Embryonic facial prominence (tissue), 1 donor: Measurements from ENCODE around the gene GRAMD1B.
"Not testable (repeated sequence)": the region's sequence is repeated elsewhere in the genome, so short reads cannot be mapped to it uniquely, and the experiment has no call there.

ENCODE experiments used
- DNase-seq: peaks from one replicate; pipeline ENCODE4 v3.0.0-alpha.2; 2016; ENCODE audit errors: extremely low spot score

Gene GRAMD1B

DNA sequence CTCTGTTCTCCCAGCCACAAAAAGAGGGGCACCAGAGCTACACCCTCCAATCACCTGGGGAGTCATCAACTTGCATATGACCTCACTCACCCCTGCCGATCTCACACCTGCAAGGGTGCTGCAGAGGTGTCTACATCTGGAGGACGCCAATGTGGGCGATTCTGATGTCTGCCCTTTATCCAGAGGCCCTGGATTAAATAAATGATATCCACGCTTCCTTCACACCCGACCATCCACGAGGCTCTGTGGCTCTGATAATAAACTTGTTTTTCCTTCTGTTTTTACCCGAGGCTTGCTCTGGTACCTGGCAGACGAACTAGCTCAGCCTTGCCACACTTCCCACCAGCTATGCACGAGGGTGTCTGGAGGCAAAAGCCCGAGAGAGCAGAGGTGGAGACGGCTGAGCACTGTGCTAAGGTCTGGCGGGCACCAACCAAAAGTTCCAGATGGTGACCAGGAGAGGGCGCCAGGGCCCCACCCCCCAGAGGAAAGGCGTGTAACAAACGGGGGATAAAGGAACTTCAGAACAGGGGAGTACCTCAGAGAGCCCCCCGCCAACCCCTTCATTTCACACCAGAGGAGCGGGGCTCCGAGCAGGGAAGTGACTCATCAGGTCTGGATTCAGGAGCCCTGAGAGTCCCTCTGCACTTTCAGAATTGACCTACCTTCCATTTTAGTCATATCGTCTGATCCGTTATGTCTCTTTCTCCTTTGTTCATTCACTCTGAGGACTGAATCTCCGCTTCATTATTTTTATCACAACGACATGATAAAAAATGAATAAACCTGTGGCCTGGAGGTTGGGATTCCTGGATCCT lies 210.8 kb downstream of the GRAMD1B start:
- no peak for DNase-seq

DNA sequence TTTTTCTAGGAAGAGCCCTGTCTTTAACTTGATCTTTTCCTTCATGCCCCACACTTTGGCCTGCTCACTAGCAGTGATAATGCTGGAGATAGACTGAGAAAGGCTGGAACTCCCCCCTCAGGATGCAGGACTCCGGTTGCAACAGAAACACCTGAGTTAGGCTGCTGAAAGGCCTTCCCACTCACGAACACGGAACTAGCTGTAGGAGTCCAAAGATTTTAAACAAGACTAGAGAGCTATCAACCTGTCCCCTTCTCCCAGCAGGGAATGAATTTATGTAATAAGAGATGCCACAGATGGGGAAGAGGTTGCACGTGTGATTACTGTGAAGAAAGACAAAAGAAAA lies 211.4 kb downstream of the GRAMD1B start:
- DNase-seq: no peak

DNA sequence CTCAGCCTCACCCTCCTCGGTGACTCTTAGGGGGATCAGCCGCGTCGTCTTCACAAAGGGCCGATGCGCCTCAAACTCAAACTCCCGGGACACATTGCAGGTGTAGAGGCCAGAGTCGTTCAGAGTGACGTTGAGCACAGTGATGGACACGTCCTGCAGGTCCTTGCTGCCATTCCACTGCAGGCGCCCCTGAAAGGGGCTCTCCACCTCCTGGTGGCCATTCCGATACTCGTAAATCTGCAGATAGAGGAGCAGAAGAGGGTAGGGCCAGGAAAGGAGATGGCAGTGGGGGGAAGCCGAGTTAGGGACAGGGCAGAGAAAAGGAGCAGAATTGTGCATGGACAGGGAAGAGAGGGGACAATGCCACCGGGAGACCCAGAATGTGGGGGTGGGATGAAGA lies 212.4 kb downstream of the GRAMD1B start:
- DNase-seq: no peak

DNA sequence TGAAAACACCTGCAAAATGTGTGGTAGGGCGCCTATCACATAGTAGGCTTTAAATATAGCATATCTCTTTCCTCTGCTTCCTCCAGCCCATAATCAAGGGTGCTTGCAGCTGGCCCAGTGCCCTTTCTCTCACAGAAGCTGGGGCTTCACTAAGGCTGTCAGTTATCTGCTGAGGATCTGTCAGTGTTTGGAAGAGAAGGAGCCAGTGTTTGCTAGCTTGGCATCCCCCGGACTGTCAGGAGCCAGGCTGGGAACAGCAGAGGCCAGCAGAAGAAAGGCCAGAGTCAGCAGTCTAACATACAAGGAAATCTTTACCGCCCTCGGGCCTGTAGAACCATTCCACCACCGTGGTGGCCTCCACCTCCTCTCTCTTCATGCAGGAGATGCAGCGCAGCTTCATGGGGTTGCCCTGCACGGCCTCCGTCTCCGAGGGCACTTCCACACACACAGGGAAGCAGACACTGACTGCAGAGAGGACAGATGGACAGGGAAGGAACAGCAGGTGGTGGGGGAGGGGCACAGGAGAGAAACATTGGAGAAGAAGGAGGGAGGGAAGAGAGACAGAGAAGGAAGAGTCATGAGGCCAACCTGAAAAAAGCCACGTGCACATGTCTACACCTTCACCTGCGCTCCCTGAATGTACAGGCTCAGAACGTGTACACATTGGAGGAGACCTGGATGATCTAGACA lies 215.4 kb downstream of the GRAMD1B start:
- no peak for DNase-seq

DNA sequence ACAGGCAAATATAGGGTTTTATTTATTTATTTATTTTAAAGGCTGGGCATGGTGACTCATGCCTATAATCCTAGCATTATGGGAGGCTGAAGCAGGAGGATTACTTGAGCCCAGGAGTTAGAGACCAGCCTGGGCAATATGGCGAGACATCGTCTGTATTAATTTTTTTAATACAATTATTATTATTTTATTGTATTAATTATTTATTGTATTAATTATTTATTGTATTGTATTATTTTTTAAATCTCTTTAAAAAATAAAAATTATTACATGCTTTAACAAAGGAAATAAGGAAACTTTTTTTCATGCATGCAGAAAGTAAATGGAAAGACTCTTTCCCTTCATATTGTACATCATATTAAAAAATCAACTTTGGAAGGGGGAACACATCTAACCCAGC lies 220.8 kb downstream of the GRAMD1B start:
- DNase-seq: no peak

DNA sequence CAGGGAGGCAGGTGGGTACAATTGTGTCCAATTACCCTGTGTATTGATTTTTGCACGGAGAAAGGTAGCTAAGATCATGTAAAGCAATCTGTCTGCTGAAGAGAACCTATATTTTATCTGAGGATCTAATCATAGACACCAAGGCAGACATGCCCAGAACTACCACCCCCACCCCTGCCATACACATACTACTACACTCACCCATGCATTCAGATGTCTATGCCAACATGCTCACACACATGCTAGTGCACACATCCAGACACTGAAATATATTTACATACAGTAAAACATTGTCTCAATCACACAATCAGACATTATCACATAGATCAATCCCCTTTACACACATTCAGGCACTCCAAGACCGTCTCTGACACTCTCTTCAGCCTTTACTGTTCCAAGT lies 222.5 kb downstream of the GRAMD1B start:
- no peak for DNase-seq

DNA sequence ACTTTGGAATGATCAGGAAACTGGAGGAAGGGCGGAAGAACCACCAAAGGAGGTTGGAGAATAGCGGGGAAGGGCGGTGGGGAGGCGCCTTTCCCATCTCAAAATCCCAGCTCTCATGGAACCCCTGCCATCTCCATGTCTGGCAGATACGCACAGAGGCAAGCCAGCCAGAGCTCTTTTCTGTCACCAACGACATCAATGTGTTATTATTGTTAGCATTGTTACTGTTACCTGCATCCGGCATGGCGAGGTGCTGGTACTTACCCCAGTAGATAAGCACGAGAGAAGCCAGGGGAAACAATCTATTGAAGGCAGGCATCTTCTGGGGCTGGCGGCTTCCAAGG lies 223.4 kb downstream of the GRAMD1B start:
- no peak for DNase-seq

DNA sequence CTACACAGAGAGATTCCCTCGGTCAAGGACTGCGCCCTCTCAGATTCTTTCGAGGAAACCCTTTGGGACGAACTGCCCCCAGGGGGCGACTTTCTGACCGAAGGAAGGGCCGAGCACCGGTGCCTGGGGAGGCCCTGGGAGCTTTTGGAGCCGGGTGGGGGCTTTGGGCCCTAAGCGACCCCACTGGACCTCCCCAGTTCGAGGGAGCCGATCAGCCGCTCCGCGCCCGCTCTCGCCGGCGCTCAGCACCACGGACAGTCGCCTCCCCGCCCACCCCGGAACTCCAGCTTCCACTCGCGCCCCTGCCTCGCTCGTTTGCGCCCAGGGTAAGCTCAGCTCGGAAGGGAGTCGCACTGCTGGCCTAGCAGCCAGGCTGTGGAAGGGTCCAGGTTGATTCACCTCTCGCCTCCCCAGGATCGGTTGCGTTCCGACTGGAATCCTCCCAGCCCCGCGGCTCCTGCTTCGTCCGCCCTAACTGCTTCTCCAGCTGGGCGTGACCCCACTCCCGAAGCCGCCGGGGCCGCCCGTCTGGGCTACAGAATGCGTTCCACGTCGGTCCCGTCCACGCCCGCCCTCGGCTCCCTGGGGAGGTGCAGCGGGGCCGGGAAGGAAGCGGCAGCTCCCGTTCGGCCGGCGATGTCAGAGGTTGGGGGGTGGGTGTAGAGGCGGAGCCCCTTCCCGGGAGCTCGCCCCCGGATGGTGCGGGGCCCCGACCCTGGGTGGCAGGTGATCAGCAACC lies 223.9 kb downstream of the GRAMD1B start:
- DNase-seq: peak; percentile 9

DNA sequence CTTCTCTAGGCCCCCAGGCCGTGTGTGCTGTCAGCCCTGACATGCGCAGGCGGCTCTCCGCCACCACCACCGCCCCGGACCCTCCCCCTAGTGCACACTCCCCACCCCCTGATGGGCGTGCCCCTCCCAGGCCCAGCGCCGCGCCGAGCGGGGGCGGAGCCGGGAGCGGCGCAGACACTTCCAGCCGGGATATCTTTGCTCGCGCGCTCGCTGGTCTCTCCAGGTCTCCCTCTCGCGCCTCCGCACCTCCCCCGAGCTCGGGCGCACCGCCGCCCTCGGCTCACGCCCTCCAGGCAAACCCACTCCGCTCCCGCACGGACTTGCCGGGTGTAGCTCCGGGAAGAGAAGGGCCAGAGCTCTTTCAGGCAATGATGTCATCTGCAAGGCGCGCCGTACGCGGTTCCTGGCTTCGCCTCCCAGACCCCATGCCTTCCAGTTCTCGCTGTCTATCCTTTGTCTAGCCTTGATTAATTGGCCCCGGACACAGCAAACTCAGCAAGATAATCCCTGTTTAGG lies 224.6 kb downstream of the GRAMD1B start, which contains the start of gene SCN3B:
TSS of gene SCN3B (minus strand) at position 59 of the 516 bp plus-strand sequence. CDS start 823 bp downstream, outside the sequence.
- DNase-seq: peak; percentile 66

DNA sequence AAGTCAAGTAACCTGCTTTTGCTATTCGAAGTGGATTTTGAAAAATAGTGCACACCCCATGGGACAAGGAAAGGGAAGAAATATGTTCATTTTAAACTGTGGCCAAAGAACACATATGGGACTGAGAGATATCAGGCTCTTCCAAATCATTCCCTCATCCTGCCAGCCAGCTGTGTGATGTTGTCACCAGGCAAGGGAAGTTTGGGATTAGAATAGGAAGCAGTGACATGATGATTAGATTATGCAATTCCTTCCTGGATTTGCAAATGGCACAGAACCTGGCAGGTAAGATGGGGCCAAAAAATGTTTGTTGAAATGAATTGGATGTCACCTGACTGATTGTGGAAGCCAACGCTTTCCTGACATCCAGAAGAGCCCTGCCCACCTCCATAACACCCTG lies 229.2 kb downstream of the GRAMD1B start:
- DNase-seq: no peak

DNA sequence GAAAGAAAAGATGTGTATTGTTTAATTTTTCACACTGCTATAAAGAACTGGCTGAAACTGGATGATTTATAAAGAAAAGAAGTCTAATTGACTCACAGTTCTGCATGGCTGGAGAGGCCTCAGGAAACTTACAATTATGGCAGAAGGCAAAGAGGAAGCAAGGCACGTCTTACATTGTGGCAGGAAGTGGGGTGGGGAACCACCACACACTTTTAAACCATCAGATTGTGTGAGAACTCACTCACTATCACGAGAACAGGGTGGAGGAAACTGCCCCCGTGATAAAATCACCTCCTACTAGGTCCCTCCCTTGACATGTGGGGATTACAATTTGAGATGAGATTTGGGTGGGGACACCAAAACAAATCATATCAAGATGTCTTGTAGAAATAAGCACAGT lies 229.9 kb downstream of the GRAMD1B start:
- DNase-seq: not testable (repeated sequence)

DNA sequence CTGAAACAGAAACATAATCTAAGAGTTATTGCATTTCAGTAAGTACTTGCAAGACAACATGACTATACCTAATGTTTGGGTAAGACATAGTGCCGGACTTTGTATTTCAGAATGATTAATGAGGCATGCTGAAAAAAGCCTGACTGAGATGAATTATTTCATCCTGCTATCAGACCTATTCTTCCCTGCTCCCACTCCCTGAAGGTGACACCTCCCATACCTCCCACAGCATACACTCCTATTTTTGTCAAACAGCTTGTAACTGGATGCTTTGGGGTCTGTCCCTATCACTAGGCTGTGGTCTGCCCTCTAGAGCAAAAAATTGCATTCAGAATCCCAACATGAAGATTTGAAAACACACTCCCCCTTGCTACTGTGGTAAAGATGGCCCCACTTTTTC lies 235.2 kb downstream of the GRAMD1B start:
- DNase-seq: no peak

DNA sequence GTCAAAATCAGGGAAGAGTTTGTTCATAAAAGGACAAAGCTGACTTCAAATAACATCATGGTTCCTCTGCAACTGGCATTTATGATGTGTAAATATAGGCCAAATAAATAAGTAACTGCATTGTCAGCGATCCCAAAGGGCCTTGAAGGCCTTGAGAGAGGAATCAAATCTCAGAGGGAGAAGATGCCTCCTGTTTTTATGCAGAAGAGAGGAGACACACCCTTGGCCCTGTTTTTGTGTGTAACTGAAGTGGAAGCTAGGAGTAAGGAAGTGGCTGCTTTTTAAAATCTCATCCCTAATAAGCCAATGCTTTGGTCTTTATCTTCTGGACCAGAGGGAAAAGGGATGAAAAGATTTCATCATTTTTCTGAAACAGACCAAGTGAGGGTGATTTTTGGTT lies 240.0 kb downstream of the GRAMD1B start:
- DNase-seq: no peak

DNA sequence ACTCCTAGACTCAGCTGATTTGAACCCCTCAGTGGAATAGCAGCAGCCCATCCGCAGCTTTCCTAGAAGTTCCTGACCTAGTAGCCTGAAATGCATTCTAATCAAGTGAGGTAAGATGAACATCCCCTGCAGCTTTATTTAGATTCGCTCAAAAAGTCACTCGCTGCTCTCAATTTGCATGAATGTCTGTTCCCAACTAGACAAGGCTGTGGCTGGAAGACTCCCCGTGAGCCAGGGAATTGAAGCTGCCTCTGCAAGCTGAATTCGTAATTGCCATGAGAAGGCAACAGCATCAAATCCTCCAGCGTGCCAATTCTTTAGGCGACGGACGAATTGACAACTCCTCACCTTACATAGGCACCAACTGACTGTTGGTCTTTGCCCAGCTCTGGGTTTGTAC lies 241.5 kb downstream of the GRAMD1B start:
- DNase-seq: no peak

DNA sequence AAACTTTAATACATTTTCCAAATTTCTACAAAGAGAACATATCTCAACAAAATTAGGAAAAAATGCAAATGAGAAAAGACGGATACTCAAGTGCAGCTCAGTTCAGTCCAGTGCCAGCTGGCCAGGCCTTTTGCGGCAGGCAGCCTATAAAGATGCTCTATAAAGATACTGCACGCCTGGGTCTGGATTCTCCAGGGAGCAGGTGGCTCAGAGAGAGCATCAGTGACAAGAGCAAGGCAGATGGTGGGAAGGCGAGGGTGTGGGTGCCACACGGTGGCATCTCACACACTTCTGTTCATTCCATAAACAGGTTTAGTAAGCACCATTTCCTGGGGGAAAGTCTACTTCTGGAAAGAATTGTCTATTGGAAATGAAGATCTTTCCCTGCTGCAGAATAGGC lies 242.5 kb downstream of the GRAMD1B start:
- DNase-seq: no peak

DNA sequence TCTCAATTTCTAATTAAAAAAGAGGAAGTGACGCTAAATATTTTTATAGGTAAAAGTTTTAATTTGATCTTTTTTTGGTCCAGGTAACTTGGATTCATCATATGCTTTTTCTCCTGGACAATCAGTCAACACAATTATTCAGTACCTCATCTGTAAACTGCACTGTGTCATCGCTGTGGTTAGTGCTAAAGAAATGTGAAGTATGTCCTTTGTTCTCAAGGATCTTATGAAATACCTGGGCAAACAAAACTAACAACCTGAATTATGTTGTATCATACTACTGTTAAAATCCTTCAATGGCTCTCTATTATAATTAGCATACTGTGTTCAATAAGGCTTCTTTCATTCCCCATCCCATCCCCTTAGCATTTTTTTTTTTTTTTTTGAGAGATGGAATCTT lies 244.2 kb downstream of the GRAMD1B start:
- no peak for DNase-seq
